Middle frontal gyrus (tissue), 1 donor: ENCODE measurements around the gene TRIM58.

Experiments
- DNase-seq: peaks from one replicate; pipeline ENCODE4 v3.0.0-alpha.2; 2015; ENCODE audit warnings: low spot score; ENCODE audit errors: extremely low spot score

TRIM58 gene, protein sequence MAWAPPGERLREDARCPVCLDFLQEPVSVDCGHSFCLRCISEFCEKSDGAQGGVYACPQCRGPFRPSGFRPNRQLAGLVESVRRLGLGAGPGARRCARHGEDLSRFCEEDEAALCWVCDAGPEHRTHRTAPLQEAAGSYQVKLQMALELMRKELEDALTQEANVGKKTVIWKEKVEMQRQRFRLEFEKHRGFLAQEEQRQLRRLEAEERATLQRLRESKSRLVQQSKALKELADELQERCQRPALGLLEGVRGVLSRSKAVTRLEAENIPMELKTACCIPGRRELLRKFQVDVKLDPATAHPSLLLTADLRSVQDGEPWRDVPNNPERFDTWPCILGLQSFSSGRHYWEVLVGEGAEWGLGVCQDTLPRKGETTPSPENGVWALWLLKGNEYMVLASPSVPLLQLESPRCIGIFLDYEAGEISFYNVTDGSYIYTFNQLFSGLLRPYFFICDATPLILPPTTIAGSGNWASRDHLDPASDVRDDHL

DNA sequence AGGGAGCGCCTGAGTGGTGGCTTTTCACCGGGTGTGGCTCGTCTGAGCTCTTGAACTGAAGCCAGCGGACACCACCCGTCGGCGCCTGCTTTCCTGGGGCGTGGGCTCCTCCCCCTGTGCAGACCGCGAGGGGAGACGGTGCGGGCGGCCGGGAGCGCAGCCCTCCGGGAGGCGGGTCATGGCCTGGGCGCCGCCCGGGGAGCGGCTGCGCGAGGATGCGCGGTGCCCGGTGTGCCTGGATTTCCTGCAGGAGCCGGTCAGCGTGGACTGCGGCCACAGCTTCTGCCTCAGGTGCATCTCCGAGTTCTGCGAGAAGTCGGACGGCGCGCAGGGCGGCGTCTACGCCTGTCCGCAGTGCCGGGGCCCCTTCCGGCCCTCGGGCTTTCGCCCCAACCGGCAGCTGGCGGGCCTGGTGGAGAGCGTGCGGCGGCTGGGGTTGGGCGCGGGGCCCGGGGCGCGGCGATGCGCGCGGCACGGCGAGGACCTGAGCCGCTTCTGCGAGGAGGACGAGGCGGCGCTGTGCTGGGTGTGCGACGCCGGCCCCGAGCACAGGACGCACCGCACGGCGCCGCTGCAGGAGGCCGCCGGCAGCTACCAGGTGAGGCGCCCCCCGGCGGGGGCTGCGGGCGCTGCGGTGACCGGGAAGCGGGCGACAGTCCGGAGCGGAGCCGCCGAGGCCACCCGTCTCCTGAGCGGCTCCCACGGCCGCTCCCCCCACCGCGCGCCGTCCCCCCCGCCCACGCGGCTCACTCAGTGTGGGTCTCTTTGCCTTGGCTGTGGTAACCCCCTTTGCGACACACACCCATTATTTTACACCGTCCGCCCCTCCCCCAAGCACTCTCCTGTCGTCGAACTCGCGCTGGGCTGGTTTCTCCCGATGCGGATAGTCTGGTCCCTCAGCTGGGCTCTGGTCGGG, at the start of gene TRIM58:
Gene TRIM58, plus strand, starts transcription at position 119 of the 916 bp plus-strand sequence. Its CDS starts 60 bp downstream, at position 179.
- DNase-seq = no peak

DNA sequence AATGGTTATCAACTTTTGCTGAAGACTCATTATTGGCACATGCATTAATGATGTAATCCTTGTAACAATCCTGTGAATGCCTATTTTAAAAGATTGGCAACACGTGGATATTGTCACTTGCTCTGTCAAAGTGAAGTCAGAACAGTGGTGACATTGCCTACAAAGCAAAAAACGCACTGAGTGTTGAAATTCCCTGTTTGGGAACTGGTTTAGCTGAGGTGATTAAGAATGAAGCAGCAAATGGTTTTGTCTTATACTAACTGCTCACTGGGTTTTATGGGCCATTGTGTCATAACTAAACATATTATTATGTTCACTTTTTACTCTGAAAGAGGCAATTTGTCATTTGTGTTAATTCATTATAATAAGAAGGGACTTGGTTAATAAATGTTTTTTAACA, 44.4 kb upstream of the TRIM58 start:
- no peak for DNase-seq

DNA sequence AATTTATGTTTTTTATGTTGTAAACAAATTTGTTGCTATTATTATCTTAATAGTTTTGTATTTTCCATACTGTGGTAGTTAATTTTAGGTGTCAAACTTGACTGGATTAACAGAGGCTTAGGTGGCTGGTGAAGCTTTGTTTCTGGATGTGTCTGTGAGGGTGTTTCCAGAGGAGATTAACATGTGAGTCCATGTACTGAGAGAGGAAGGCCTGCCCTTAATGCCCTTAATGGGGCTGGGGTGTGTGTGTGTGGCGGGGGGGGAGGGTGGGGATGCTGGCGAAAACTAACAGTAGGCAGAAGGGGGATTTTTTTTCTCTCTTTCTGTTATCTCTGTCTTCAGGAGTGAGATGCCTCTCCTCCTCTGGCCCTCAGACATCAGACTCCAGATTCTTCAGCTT, 34.9 kb upstream of the TRIM58 start:
- DNase-seq = no peak

DNA sequence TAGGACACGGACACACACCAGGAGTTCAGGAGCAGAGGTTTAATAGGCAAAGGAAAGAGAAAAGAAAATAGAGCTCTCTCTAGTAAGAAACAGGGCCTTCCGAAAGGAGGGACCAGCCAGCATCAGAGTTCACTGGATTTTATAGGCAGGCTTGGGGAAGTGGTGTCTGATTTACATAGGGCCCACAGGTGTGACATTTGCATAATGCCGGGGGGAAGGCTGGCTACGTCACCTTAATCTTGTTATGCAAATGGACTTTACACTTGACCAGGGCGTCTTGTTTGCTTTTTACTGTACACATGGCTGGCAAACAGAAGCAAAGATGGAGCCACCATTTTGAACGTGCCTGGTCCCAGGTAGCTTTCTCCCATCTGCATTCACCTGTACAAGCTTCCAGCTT, 33.0 kb upstream of the TRIM58 start, which contains the start of gene OR14A16:
Gene OR14A16, minus strand, starts transcription at position 97 of the 400 bp plus-strand sequence. CDS start 8,390 bp downstream, outside the sequence.
- no peak for DNase-seq

DNA sequence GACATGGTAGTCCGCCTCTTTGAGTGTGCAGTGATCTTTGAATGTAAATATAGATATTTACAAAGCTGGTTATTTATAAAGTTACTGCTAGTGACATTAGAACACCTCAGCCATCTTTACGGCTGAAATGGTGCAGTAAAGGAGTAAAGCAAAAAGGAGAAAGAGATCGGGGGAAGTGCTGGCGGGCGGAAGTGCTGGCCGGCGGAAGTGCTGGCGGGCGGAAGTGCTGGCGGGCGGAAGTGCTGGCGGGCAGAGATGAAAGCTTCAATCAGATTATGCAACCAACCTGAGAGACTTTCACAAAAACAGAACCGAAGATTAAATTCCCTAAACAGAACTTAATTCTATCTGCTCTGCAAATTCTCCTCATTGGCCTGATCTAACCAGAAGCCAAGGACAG, 31.6 kb upstream of the TRIM58 start:
- DNase-seq = no peak

DNA sequence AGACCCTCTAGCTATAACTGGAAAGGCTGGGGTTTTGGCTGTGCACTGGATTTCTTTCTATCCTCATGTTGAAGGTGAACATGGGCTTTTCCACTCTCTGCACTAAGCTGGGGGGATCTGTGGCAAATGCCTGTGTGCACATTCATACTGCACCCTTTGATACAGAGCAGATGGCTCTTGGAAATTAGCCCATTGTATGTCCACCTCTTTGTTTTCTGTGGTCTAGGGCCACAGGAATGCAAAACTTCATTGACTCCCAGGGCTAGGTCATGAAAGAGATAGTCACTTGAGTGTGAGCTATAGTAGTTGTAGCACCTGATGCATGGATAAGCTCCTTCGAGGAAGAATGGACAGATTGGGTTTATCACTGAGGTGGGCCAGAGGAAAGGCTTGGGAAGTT, 27.3 kb upstream of the TRIM58 start:
- DNase-seq = no peak

DNA sequence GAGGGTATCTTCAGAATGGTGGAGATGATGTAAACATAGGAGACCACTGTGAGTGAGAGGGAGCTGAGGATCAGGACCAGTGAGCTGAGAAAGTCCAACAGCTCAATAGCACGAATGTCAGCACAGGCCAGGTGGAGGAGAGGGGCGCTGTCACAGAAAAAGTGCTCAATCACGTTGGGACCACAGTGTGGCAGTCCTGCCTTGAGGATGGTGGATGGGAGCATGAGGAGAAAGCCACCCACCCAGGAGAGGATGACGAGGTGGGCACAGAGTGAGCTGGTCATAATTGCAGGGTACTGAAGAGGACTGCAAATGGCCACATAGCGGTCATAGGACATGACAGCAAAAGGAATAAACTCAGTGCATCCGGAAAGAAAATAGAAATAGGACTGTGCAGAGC, 23.4 kb upstream of the TRIM58 start:
- no peak for DNase-seq

DNA sequence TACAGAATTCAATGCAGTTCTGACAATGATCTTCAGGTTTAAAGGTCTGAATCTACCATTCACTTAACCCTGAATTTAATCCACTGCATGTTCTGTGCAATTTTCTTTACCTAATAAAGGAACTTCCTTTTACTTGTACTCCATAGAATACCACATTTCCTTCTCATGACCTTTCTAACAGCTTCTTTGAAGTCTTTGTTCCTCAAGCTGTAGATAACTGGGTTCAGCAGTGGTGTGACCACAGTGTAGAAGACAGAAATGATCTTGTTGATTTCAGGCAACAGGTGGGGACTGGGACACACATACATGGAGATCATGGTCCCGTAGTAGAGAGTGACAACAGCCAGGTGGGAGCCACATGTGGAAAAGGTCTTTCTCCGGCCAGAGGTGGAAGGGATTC, 16.2 kb upstream of the TRIM58 start:
- no peak for DNase-seq

DNA sequence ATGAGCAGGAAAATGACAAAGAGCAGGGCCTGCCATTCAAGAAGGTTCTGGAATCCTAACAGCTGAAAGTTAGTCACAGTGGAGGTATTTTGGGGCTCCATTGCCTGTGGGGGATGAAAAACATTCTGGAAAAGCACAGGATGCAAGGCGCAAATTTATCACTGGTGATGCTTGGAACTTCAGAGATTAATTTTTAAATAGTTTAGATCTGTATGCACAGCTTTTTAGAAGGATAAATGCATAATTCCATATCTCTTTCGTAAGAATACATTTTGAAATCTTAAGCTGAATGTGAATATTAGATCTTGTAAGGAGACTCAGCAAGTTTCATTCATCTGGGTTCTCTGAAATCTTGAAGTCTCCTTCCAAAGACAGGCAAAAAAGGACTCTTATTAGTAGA, 15.2 kb upstream of the TRIM58 start, which contains the start of gene OR11L1:
Gene OR11L1, minus strand, starts transcription at position 101 of the 400 bp plus-strand sequence. Its CDS starts 0 bp downstream, at position 101.
- DNase-seq = no peak

DNA sequence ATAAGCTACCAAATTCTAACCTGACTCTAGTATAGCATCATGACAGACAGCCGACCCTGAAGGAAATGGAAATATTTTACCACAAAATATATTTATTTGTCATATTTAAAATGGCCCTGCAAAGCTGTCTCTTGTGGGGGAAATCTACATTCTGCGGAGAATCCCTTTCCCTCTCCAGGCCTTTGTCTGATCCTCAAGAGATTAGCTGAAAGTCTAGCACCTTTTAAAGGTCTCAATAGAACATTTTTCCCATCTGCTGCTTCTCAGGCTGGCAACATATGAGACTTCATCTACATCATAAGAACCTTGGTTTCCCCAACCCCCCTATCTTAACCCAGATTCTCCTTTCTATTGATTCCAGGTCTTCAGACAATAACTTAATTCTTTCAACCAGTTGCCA, 13.6 kb upstream of the TRIM58 start:
- DNase-seq = no peak

DNA sequence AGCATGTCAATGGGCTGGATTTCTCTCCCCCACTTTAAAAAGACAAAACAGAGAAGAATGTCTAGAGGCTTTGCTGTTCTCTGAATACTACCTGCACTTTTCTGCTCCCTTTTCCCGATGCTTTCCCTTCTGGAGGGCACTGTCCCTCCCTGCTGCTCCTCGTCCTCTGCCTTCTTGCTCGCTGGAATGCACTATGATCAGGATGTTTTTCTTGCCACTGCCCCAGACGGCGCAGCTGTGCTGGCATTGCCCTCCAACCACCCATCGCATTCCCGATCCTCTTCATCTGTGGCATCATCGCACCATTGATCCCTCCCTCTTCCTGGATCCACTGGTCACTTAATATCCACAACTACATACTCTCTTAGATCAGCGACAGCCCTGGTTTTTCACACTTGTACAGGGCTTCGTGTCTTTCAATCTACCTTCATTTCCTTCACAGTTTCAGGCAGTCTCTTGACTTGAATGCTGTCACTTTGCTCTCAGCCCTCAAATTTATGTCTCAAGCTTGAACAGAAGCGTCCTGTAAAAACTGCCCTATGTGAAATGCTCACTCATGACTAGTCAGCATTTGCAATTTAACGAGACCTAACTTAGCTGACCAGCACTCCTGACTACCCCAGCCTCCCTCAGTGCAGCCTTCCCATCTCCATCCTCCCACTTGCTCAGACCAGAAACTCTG, 11.8 kb upstream of the TRIM58 start:
- DNase-seq = no peak

DNA sequence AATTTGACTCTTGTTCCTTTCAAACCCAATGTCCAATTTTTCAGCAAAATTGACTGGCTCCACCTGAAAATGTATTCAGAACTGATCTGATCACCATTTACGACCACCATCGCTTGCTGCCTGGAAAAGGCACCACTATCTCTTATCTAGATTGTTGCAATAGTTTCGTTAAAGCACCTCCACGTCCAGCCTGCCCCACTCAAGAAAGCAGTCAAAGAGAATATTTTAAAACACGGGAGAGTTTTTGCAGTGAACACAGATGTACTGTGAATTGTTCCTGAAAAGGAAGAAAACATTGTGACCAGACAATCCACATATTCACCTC, 11.3 kb upstream of the TRIM58 start:
- DNase-seq = no peak

DNA sequence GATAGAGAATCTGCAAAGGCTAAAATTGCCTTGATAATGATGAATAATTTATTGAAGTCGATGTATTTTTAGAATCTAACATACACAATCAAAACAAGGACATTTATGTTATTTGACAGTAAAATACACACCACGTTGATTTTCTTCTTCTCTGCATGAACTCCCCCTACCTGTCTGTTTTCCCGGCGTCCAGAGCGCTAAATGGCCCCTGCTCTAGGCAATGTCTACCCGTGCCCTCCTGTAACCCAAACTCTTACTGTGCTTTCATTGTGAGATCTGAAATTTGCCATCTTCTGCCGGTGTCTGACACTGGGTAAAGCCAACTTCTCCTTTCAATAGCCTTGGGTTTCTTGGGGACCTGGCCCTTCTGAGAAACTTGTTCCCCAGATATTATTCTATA, 8.6 kb upstream of the TRIM58 start:
- DNase-seq = no peak

DNA sequence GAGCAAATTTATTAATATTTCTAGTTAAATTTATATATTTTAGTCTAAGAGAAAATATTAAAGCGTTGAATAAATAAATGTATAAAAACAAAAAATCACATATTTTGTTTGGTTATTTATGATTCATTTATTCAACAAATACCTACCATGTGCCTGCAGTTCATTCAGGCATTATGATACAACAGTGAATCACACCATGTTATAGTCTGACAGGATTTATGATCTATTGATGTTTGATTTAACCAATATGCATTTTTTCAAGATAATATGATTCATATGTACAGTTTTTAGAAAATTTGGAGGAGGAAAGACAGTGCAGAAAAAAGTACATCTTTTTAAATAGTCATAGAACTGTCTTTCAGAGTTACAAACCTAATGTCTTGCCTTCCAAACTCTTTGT, 7.4 kb upstream of the TRIM58 start:
- DNase-seq = no peak

DNA sequence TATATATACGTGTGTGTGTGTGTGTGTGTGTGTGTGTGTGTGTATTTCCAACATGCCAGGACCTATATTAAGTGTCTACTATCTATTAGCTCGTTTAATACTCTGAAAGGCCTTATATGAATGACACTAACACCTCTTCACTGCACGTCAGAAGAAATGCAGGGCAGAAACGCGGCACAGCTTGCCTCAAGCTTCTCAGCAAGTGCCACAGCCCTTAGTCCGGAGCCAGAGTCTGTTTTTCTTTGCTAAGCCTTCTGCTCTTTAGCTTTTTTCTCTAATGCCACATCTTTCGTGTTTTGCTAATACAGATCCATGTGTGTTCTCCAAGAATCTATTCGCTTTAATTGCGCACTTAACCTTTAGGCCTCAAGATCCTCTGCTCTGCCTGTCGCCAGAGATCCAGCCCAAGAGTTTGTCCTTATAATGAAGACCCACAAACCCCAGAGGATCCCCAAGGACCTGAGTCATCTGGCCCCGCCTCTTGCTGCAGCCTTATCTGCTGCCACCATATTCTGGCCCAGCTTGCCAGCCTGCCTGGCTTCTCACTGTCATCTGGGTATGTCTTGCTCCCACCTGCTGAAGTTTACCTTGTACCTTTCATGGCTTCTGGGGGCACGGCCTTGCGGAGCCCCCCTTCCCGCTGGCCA, 2.0 kb upstream of the TRIM58 start:
- DNase-seq = no peak

DNA sequence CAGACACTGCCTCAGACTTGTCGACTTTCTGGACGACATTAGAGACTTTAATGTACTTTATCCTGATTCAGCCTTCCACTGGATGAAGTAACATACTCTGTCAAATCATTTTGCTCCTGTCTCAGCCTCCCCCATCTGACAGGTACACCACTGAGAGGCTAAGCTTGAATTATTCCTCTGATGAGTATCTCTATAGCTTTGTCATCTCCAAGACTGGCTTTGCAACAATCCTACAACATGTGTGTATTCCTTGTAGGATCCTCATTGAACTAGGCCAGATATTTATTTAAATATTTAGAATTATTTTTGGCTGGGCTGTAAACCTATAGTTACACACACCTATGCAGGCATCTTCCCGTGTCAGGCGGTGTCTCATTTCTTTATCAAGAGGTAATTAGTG, 1.1 kb upstream of the TRIM58 start:
- no peak for DNase-seq

DNA sequence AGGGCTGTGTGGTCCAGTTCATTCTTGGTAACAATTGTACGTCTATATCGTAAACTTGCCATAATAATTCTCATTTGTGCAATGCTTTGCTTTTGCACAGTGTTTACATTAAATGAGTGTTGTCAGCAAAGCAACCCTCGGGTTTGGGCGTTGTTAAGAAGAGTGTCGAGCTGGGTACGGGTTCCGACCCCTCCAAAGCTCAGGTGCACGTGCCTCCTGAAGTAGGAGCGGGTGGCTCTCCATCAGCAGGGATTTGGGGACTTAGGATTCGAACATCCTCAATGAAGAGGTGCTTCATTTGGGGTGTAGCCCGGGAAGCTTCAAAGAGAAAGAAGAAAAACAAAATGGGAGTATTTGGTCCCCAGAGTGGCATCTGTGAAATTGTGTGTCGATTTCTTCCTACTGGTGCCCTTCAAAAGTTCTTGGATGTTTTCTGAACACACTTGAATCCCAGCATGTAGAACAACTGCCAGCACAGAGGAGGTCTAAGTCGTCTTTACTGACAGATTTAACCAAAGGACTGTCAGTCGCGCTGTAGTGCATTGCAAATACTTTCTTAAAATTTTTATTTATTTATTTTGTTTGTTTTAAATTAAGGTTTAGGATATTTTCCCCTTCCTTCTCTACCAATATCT, 1.1 kb downstream of the TRIM58 start:
- DNase-seq = no peak

DNA sequence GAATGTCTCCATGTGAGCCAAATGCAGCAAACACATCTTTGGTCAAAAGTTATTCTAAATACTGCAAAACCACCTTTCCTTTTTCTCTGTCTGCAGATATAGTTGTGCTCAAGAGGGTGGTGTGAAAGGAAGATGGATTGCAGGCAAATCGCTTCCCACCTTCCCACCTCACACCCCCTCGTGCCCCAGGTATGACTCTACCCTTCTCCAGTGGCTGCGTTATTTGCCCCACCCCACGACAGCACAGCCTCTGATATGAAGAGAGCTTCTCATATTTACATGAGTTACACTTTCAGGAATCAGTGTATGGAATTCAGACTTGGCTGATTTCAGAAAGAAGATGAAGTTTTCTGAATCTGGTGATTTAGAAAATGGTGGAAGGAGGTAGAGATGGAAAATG, 5.8 kb downstream of the TRIM58 start:
- no peak for DNase-seq

DNA sequence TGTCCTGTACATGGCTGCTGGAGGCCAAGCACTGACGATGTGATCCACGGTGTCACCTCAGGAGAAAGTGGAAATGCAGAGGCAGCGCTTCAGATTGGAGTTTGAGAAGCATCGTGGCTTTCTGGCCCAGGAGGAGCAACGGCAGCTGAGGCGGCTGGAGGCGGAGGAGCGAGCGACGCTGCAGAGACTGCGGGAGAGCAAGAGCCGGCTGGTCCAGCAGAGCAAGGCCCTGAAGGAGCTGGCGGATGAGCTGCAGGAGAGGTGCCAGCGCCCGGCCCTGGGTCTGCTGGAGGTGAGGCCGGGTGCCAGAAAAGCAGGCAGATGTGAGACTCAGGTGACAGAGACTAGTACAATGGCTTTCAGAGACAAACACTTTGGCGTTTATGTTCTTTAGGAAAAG, 7.7 kb downstream of the TRIM58 start:
- no peak for DNase-seq

DNA sequence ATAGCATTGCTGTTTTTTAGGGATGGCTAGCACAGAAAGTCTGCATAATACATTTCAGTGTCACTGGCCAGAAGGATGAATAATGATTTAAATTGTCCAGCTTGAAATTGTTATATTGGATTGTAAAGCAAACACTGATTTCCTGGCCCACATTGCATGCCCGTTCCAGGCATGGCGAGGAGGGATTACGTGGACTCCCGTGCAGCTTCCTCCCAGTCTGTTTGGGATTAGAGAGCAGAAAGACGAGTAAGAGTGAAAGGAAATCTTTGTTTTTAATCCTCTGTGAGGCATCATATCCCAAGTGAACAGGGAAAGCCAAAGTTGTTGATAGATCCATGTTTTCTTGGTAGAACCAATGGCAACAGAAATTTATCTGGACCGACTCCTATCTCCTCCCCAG, 8.4 kb downstream of the TRIM58 start:
- DNase-seq = no peak

DNA sequence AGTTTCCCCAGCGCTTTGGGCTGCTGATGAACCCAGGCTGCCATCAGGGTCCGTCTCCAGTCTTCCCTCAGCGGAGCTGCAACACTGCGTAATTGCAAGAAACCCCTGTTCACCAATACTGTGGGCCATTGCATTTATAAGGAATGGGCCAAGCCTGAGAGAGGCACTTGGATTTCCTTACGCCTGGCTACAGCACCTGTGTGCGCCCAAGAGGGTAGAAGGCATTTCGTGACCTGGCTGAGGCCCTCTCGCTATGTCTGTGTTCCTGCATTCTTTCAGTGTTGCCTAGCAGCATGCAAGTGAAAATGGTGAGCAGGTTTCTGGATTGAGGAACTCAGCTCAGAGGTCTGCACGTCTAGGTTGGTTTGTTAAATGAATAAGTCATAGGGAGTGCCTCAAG, 26.4 kb downstream of the TRIM58 start:
- no peak for DNase-seq
